Keratinocyte (primary cell): ENCODE measurements around the gene SINHCAF. TPM values are rescaled to one million over a fixed set of nuclear protein-coding genes. Genes with fewer than 3 reads are reported as not detected.

Experiments used
- DNase-seq: peaks from one replicate; pipeline ENCODE4 v3.0.0-alpha.2; 2011; ENCODE audit warnings: low read depth, missing footprints, low spot score
- FAIRE-seq: peaks from 2 replicates; lab custom pipeline; 2011; peaks lifted over from hg19 to GRCh38; lab: Jason Lieb, UNC
- H2AFZ ChIP-seq: 2 replicates; pipeline ENCODE4 v1.6.0; 2012; ENCODE audit warnings: low read length, control low read depth, inconsistent platforms; ENCODE audit not compliant: control insufficient read depth
- H3K27ac ChIP-seq: 2 replicates; pipeline ENCODE4 v1.5.1; 2011; ENCODE audit warnings: low read length; ENCODE audit not compliant: control insufficient read depth, insufficient read depth
- H3K27me3 ChIP-seq: 3 replicates; pipeline ENCODE4 v1.6.0; 2011; ENCODE audit warnings: low read length; ENCODE audit not compliant: control insufficient read depth, insufficient read depth; ENCODE audit errors: extremely low read depth
- H3K36me3 ChIP-seq, 2 experiments: 2 replicates in 1 of 2; 3 replicates in 1 of 2; pipeline ENCODE4 v1.5.1; 2011; ENCODE audit warnings: low read length in 2 of 2, mild to moderate bottlenecking in 1 of 2; ENCODE audit not compliant: control insufficient read depth in 2 of 2, insufficient read depth in 2 of 2; ENCODE audit errors: extremely low read depth in 1 of 2
- H3K4me1 ChIP-seq: 3 replicates; pipeline ENCODE4 v1.5.1; 2011; ENCODE audit warnings: low read length; ENCODE audit not compliant: control insufficient read depth, insufficient read depth; ENCODE audit errors: extremely low read depth
- H3K4me2 ChIP-seq: 3 replicates; pipeline ENCODE4 v1.6.0; 2011; ENCODE audit warnings: low read depth, low read length; ENCODE audit not compliant: control insufficient read depth, insufficient read depth; ENCODE audit errors: extremely low read depth
- H3K4me3 ChIP-seq, 3 experiments: fragments of 200-600 bp in 1 of 3; sonication (generic) in 1 of 3; 2 replicates in 2 of 3; 3 replicates in 1 of 3; pipeline ENCODE4 v1.5.1; 2011 to 2016; ENCODE audit warnings: low read length in 3 of 3, mild to moderate bottlenecking in 3 of 3, control low read depth in 2 of 3, inconsistent platforms in 1 of 3, low read depth in 1 of 3, mixed read lengths in 1 of 3, mixed run types in 1 of 3, moderate library complexity in 1 of 3; ENCODE audit not compliant: control insufficient read depth in 2 of 3, insufficient read depth in 2 of 3; ENCODE audit errors: extremely low read depth in 1 of 3
- H3K79me2 ChIP-seq: 2 replicates; pipeline ENCODE4 v1.6.0; 2012; ENCODE audit warnings: low read length; ENCODE audit not compliant: control insufficient read depth, insufficient read depth
- H3K9ac ChIP-seq: 3 replicates; pipeline ENCODE4 v1.6.0; 2011; ENCODE audit warnings: low read length; ENCODE audit not compliant: control insufficient read depth, insufficient read depth; ENCODE audit errors: extremely low read depth
- H3K9me1 ChIP-seq: 3 replicates; pipeline ENCODE4 v1.6.0; 2011; ENCODE audit warnings: low read length; ENCODE audit not compliant: control insufficient read depth, insufficient read depth; ENCODE audit errors: extremely low read depth
- H3K9me3 ChIP-seq: 2 replicates; pipeline ENCODE4 v1.5.1; 2012; ENCODE audit warnings: low read depth, low read length; ENCODE audit not compliant: control insufficient read depth
- H4K20me1 ChIP-seq: 3 replicates; pipeline ENCODE4 v1.6.0; 2011; ENCODE audit warnings: low read length; ENCODE audit not compliant: control insufficient read depth, insufficient read depth; ENCODE audit errors: extremely low read depth
- CTCF ChIP-seq, 3 experiments: IDR thresholded peaks in 1 of 3; conservative IDR thresholded peaks in 1 of 3; optimal IDR thresholded peaks in 1 of 3; 2 replicates in 2 of 3; 3 replicates in 1 of 3; pipeline versions ENCODE3 to v1.5.1; 2011; ENCODE audit warnings: low read length in 3 of 3, mild to moderate bottlenecking in 3 of 3, moderate library complexity in 2 of 3, control low read depth in 1 of 3, inconsistent platforms in 1 of 3; ENCODE audit not compliant: insufficient read depth in 2 of 3; ENCODE audit errors: extremely low read depth in 1 of 3
- EZH2 ChIP-seq: IDR thresholded peaks from one replicate; pipeline ENCODE4 v1.6.1; 2012; ENCODE audit warnings: inconsistent platforms, mild to moderate bottlenecking, low read length, moderate library complexity
- dilution Hi-C: fragments of 300-500 bp; cut with MboI; formaldehyde crosslinking; loops from one replicate; pipeline ENCODE4 v1.7.0; 2020; ENCODE audit warnings: low sequenced_read_pairs; ENCODE audit not compliant: extremely low pct_ligation_motif_present
- polyA plus RNA-seq, 5 experiments: library from polyadenylated mRNA; depleted of rRNA in 3 of 5; stranded (reverse) in 3 of 5; stranded (forward) in 1 of 5; unstranded in 1 of 5; fragments of >200 nt; gene quantifications; 1 replicate in 1 of 5; 2 replicates in 3 of 5; 3 replicates in 1 of 5; pipeline versions ENCODE4 v1.2.1 to v1.2.3, GENCODE V29; 2011 to 2012; ENCODE audit warnings: missing spikeins in 2 of 5, low read depth in 1 of 5, low replicate concordance in 1 of 5
- small RNA-seq, 3 experiments: library from RNA; depleted of rRNA; stranded (forward); fragments of <200 nt; gene quantifications; one replicate each; pipeline ENCODE3, GENCODE V24; 2012; ENCODE audit warnings: low read depth in 3 of 3, low replicate concordance in 1 of 3; ENCODE audit not compliant: insufficient read length in 3 of 3

The SINHCAF gene
- polyA plus RNA-seq, 1 donor (not counting 4 experiments of a cell fraction or from before 2014, with no cell fraction given): 57.4 TPM

GRCh38 chr12:31231611-31232360 is 94.2 kb downstream of the SINHCAF start:
- no peaks in the 10 kb centered on the region for H3K9me1 ChIP-seq
- peaks cover 36% of the 10 kb centered on the region for H3K27me3 ChIP-seq
- H2AFZ ChIP-seq: no peak overlapping the region
- no peak overlapping the region for H3K9ac ChIP-seq
- TF ChIP-seq EZH2: no peak
- TF ChIP-seq CTCF (optimal IDR thresholded peaks at IDR 0.05 in 1 of 3, IDR thresholded peaks at IDR 0.05 in 1 of 3, conservative IDR thresholded peaks at IDR 0.05 in 1 of 3; ENCODE audit: extremely low read depth in 1 of 3, insufficient read depth in 2 of 3, low read length in 3 of 3): no peak
- no peak for DNase-seq
- no peaks in the 10 kb centered on the region for H4K20me1 ChIP-seq
- no peaks in the 10 kb centered on the region for H3K79me2 ChIP-seq
- peaks cover 6% of the 10 kb centered on the region for H3K4me1 ChIP-seq
- FAIRE-seq: no peak
- no peak overlapping the region for H3K4me3 ChIP-seq
- H3K4me2 ChIP-seq: no peak overlapping the region
- H3K9me3 ChIP-seq: peaks cover 2% of the 10 kb centered on the region
- dilution Hi-C loops: no loop called here
- H3K36me3 ChIP-seq: no peaks in the 10 kb centered on the region
- no peak overlapping the region for H3K27ac ChIP-seq

Small RNAs within 50 kb of the gene (small RNA-seq; reads per million reads assigned to genes)
- gene AC024940.4: 0 reads per million in 3 experiments
- 0 reads per million in 3 experiments for gene AC024940.5
- 0 reads per million in 3 experiments for gene MREGP1
- 0 reads per million in 3 experiments for gene RF00026
